ENCODE data around the gene CXCL14.
A peak's percentile ranks its signal among the peaks of the same experiment; 100 is the strongest.

CXCL14 gene

GRCh38 chr5:135570453-135570764 is 8.4 kb downstream of the CXCL14 start:
- no peak overlapping the region for H3K4me3 ChIP-seq (ENCODE audit: low read length)
- no peak for DNase-seq (ENCODE audit: low read depth)
- TF ChIP-seq, protein P1, sequence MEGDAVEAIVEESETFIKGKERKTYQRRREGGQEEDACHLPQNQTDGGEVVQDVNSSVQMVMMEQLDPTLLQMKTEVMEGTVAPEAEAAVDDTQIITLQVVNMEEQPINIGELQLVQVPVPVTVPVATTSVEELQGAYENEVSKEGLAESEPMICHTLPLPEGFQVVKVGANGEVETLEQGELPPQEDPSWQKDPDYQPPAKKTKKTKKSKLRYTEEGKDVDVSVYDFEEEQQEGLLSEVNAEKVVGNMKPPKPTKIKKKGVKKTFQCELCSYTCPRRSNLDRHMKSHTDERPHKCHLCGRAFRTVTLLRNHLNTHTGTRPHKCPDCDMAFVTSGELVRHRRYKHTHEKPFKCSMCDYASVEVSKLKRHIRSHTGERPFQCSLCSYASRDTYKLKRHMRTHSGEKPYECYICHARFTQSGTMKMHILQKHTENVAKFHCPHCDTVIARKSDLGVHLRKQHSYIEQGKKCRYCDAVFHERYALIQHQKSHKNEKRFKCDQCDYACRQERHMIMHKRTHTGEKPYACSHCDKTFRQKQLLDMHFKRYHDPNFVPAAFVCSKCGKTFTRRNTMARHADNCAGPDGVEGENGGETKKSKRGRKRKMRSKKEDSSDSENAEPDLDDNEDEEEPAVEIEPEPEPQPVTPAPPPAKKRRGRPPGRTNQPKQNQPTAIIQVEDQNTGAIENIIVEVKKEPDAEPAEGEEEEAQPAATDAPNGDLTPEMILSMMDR (conservative IDR thresholded peaks at IDR 0.05; ENCODE audit: low read depth, low read length) = no peak

DNA sequence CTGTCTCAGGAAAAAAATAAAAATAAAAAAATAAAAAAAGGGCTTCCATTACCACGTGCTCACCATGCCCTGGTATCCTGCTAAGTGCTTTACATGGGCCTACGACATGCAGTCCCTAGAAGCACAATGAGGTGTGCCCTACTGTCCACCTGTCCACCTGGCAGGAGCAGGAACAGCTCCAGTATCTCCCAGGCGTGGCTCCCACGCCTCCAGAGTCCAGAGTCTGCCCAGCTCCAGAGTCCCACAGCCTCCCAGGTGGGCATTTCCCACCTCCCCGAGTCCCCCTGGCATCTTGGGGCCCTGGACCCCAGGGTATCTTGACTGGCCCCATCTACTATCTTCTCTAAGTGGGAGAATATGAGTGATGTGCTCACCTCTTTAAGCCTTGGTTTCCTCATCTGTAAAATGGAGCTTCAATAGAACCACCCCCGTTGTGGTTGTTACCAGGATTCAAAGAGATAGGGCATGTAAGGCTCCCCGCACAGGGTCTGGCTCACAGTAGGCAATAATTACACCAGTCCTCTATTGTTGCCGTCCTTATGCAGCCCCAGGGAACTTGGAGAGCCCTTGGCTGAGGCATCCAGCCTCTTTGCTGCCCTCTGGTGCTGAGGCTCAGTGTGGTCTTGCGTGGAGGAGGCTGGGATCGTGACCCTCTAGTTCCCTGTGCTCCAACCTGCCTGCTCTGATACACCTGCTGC is 8.9 kb downstream of the CXCL14 start:
- no peak overlapping the region for H3K4me3 ChIP-seq (ENCODE audit: low read length)
- no peak for DNase-seq (ENCODE audit: low read depth)
- TF ChIP-seq, protein P1 (conservative IDR thresholded peaks at IDR 0.05; ENCODE audit: low read depth, low read length) = peak; percentile 80

- no peak overlapping the region for H3K4me3 ChIP-seq (ENCODE audit: low read length)
- DNase-seq (ENCODE audit: low read depth) = no peak
- TF ChIP-seq, protein P1 (conservative IDR thresholded peaks at IDR 0.05; ENCODE audit: low read depth, low read length) = no peak
Measured at GRCh38 chr5:135568923-135569360, 9.8 kb downstream of the CXCL14 start.

DNA sequence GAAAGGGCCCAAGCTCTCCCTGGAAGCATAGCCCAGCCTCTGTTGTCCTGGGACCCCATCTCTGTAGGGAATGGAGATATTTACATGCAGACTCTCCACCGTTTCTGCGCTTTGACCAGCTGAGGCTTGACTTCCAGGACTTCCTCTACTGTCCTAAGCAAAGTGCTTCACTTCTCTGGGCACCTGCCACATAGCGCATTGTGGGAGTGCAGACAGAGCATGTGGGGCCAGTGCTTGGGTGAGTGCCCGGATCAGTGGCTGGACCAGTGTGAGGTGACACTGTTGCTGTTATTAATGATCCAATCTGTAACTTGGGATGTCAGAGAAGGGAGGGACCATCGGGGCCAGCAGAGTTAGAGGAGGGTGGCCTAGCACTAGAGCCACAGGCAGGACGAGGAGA is 10.5 kb downstream of the CXCL14 start:
- H3K4me3 ChIP-seq (ENCODE audit: low read length) = no peak overlapping the region
- TF ChIP-seq, protein P1 (conservative IDR thresholded peaks at IDR 0.05; ENCODE audit: low read depth, low read length) = no peak
- DNase-seq (ENCODE audit: low read depth) = no peak

DNA sequence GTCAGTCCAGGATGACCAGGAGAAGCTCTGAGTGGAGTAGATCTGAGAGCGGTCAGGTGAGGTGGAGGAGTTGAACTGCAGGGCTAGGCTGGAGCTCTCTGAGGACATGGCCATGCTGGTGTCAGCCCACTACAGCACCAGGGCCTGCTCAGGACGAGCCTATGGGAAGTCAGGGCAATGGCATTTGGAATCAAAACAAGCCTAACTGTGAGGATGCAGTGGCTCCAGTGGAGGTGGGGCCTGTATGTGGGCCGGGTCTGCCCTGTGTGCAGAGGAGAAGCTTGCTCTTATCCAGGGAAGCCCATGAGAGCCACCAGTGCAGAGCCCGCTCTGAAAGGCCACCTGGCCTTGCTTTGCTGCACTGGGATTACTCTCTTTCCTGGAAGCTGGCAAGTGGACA is 11.1 kb downstream of the CXCL14 start:
- DNase-seq (ENCODE audit: low read depth) = no peak
- TF ChIP-seq, protein P1 (conservative IDR thresholded peaks at IDR 0.05; ENCODE audit: low read depth, low read length) = no peak
- no peak overlapping the region for H3K4me3 ChIP-seq (ENCODE audit: low read length)

DNA sequence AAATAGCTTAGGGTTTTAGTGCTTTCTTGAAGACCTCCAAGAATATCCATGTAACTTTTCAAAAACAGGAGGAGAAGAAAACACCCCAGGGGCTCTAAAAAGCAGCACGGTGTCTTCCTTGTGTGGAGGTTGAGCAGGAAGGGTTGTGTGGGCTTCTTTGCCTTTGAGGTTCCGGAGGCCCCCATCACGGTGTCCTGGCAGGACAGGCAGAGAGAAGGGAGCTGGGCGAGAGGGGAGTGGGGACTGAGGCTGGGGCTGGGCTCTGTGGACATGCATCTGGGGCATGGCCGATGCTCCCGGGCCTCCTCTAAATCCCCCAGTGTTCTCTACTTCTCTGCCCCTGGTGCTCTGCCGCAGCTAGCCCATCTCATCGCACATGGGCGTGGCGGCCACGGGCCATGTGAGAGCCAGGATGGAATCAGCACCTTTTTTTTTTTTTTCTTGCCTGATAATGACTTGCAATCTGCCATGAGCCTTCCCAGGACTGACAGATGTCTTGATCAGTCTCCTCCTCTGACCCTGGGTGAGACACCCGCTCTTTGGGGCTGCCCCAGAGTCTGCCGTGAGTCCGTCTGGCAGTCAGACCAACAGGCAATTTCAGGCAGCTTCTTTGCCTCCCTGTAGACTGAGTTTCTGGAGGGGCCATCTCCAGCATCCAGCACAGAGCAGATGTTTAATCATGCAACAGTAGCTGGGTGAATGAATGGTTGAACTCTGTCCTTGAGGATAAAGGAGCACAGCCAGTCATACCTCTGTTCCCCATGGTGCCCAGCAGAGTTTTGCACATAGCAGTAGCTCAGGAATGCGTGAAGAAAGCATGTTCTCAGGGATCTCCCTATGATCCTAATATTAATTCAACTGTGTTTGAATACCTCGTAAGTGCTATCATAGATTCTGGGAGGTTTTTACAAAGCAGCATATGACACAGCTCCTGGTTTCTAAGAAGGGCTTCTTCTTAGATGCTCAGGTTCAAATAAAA is 12.1 kb downstream of the CXCL14 start:
- no peak overlapping the region for H3K4me3 ChIP-seq (ENCODE audit: low read length)
- no peak for DNase-seq (ENCODE audit: low read depth)
- TF ChIP-seq, protein P1 (conservative IDR thresholded peaks at IDR 0.05; ENCODE audit: low read depth, low read length) = no peak
